ENCODE results near the gene MRRF. TPM values are rescaled to one million over a fixed set of nuclear protein-coding genes. Genes with fewer than 3 reads are reported as not detected.
"Not testable (repeated sequence)": the region's sequence is repeated elsewhere in the genome, so short reads cannot be mapped to it uniquely, and the experiment has no call there.

Gene MRRF
- total RNA-seq, 1 donor from 2014 or later = 58.8 TPM

DNA sequence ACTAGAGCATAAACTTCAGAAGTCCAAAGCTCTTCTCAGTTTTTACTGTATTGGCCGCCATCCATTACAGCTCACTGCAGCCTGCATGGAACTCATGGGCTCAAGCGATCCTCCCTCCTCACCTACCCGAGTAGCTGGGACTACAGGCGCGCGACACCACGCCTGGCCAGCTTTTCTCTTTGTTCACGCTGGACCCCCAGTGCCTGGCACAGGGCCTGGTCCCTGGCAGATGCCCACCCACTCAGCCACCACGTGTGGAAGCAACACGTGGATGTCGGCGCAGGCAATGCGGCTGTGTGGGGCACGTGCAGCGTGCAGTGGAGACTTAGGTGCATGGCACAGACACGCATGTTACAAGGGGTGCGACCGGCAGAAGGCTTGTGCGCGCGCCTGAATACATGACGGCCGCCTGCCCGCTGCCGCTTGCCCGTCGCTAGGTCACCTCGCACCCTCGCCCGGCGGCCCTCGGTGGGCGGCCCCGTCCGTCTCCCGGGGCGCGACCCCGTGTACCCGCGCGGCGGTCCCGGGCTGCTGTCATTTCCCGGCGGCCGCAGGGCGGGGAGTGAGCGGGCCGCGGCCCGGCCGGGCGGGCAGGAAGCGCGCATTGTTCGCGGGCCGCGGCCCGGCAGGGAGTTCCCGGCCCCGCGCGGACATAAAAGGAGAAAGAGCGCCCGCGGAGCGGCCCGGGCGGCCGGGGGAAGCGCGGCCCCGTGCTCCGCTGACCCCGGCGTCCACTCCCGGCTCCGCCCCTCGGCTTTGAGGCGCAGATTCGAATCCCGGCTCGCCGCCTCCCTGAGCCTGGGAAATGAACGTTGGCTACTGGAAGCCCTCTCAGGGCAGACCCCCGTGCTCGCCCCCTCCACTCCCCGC is 82.0 kb downstream of the MRRF start:
- H3K4me1 Mint-ChIP-seq (ENCODE audit: low read depth) = peaks cover 17% of the 10 kb centered on the region
- intact Hi-C loops (cut with micrococcal nuclease) = no loop called here

DNA sequence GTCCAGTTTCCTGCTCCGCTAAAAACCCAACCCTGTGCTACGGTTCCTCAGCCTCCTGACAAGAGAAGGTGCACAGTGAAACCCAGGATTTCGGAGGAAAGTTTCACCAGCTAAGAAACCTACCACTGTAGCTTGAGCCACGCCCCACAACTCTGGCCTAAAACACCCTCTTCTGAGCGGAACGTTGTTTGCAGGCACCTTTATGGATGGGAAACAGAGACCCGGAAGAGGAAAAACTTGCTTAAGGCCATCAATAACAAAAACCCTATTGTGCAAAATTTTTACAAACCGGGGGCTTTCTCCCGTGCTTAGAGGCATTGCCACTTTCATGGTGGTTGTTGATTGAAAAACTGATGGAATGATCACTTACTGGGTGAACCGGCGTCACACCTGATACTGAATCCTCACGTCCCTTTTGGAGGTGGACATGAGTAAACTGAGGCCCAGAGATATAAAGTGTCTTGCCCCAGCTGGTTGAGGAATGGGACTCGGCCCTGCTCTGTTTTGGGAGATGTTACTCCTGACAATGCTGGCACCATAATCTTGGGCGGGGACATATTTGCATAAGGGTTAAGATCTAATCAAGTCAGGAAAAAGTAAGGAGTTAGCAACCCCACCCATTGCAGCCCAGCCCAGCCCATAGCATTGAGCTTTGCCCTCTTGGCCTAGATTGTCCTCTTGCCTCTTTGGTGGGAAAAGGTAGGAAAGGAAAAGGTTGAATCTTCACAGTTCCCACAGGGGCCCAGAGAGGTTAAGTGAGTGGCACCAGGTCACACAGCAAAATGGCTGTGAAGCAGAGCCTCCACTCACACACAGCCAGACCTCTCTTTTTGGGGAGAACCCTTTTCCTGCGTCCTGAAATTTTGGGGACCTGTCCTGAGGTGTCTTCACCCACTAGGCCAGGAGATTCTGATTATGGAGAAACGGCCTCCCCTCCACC is 82.9 kb downstream of the MRRF start:
- no peaks in the 10 kb centered on the region for H3K36me3 Mint-ChIP-seq (ENCODE audit: low read depth)
- no peaks in the 10 kb centered on the region for H3K9me3 Mint-ChIP-seq
- H3K27ac Mint-ChIP-seq = peak overlapping the region; percentile 56
- no peak for DNase-seq (ENCODE audit: low spot score)
- intact Hi-C loops (cut with micrococcal nuclease) = loop anchor here (2.0 kb wide), 1 partner anchor 129 kb away; no protein-coding TSS in a partner anchor
- peak overlapping the region; percentile 80 for H3K4me3 Mint-ChIP-seq (ENCODE audit: low read depth)
- peaks cover 43% of the 10 kb centered on the region for H3K27me3 Mint-ChIP-seq (ENCODE audit: low read depth)
- peaks cover 17% of the 10 kb centered on the region for H3K4me1 Mint-ChIP-seq (ENCODE audit: low read depth)

More for the DNA sequence above, 82.0 kb downstream of the MRRF start:
- no peak for DNase-seq (ENCODE audit: low spot score)
- peaks cover 43% of the 10 kb centered on the region for H3K27me3 Mint-ChIP-seq (ENCODE audit: low read depth)
- no peaks in the 10 kb centered on the region for H3K36me3 Mint-ChIP-seq (ENCODE audit: low read depth)
- H3K4me3 Mint-ChIP-seq (ENCODE audit: low read depth) = peak overlapping the region; percentile 80
- H3K9me3 Mint-ChIP-seq = no peaks in the 10 kb centered on the region
- peak overlapping the region; percentile 56 for H3K27ac Mint-ChIP-seq

DNA sequence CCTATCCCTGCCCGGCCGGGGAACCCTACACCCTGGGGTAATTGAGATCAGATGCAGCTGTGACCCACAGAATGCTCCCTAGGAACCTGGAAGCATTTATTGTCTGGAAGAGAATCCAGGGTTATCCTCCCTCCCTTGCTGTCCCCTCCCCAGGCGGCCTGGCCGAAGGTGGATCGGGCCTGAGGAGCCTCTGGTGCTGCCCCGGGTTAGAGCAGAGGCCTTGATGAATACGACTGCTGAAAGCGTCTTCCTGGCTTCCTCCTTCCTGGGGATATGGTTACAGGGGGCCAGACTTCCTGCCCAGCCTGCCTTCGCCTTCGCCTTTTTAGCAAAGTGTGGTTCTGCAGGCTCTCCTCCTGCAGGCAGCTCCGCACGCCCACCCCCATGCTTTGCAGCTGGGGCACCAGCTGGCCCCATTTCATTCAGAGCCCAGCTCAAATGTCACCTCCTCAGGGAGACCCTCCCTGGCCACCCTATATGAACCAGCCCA is 83.7 kb downstream of the MRRF start:
- Mint-ChIP-seq H3K27ac (no peak overlapping the region), H3K27me3 (ENCODE audit: low read depth) (peaks cover 43% of the 10 kb centered on the region), H3K4me3 (ENCODE audit: low read depth) (no peak overlapping the region), H3K9me3 (no peaks in the 10 kb centered on the region), H3K4me1 (ENCODE audit: low read depth) (peaks cover 17% of the 10 kb centered on the region), H3K36me3 (ENCODE audit: low read depth) (no peaks in the 10 kb centered on the region)
- no peak for DNase-seq (ENCODE audit: low spot score)
- intact Hi-C loops (cut with micrococcal nuclease) = loop anchor here (2.0 kb wide), 1 partner anchor 130 kb away; no protein-coding TSS in a partner anchor

DNA sequence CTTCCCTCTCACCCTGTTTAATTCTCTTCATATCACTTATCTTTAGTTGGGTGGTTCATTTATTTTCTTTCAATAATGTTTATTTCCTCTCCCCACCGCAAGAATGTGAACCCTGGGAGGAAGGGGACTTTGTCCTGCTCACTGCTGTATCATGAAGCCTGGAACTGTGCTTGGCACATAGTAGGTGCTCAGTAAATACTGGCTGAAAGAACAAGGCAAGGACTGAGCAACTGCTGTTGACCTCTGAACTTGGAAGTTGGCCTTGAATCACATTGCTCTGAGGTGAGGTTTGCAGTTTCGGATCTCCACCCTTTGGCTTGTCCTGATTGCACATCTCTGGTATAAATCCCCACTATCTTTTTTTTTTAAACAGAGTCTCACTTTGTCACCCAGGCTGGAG is 84.1 kb downstream of the MRRF start:
- H3K27me3 Mint-ChIP-seq (ENCODE audit: low read depth) = peaks cover 41% of the 10 kb centered on the region
- no peak for DNase-seq (ENCODE audit: low spot score)
- intact Hi-C loops (cut with micrococcal nuclease) = loop anchor here (2.0 kb wide), 1 partner anchor 130 kb away; no protein-coding TSS in a partner anchor
- H3K4me3 Mint-ChIP-seq (ENCODE audit: low read depth) = no peak overlapping the region
- no peaks in the 10 kb centered on the region for H3K9me3 Mint-ChIP-seq
- H3K36me3 Mint-ChIP-seq (ENCODE audit: low read depth) = no peaks in the 10 kb centered on the region
- no peak overlapping the region for H3K27ac Mint-ChIP-seq
- H3K4me1 Mint-ChIP-seq (ENCODE audit: low read depth) = peaks cover 17% of the 10 kb centered on the region

DNA sequence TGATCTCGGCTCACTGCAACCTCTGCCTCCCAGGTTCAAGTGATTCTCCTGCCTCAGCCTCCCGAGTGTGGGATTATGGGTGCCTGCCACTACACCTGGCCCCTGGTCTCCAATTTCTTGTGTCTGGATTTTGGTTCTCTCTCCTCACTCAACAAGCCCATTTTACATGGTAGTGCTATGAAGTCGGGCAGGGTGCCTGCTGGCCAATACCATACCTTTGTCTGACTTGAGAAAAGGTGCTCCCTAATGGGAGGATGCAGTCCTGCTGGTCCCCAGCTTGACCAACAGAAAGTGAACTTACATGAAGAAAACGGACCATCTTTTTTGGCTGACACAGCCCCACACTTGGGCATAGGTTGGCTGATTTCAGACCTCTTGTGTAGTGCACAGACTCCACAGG is 84.5 kb downstream of the MRRF start:
- H3K36me3 Mint-ChIP-seq (ENCODE audit: low read depth) = no peaks in the 10 kb centered on the region
- no peak for DNase-seq (ENCODE audit: low spot score)
- intact Hi-C loops (cut with micrococcal nuclease) = loop anchor here (2.0 kb wide), 1 partner anchor 130 kb away; no protein-coding TSS in a partner anchor
- H3K27me3 Mint-ChIP-seq (ENCODE audit: low read depth) = peaks cover 38% of the 10 kb centered on the region
- H3K4me3 Mint-ChIP-seq (ENCODE audit: low read depth) = no peak overlapping the region
- no peak overlapping the region for H3K27ac Mint-ChIP-seq
- H3K9me3 Mint-ChIP-seq = no peaks in the 10 kb centered on the region
- H3K4me1 Mint-ChIP-seq (ENCODE audit: low read depth) = peaks cover 17% of the 10 kb centered on the region

DNA sequence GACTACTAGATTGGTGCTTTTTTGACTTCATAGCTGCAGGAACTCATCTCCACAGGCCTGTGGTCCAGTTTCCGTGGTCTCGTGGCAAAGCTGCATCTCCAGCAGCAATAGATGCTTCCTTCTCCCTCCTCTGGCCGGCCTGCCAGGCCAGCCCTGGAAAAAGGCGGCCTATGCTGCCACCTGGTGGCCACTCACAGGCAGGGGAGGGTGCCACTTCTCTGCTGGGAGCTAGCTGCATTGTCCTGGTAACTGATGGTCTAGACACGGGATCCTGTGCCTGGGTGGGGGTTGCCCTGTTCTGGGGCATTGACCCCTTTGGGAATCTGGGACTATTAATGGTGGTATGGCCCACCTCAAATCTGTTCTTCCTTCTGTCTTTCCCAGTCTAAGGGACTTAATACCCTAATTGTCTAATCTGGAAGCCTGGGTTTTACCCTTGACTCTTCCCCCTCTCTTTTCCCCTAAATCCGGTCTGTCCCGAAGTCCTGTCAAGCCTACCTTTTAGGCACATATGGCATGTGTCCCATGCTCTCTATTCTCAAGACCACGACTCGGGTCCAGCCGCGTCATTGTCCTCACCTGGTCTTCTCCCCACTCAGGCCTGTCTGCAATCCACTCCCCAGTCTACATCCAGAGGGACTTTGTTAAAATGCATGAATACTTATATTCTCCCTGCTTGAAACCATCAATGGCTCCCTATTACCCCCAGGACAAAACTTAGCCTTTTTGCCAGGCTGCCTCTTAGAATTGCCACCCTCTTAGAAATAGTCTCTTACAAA is 86.1 kb downstream of the MRRF start:
- H3K4me3 Mint-ChIP-seq (ENCODE audit: low read depth) = no peak overlapping the region

DNA sequence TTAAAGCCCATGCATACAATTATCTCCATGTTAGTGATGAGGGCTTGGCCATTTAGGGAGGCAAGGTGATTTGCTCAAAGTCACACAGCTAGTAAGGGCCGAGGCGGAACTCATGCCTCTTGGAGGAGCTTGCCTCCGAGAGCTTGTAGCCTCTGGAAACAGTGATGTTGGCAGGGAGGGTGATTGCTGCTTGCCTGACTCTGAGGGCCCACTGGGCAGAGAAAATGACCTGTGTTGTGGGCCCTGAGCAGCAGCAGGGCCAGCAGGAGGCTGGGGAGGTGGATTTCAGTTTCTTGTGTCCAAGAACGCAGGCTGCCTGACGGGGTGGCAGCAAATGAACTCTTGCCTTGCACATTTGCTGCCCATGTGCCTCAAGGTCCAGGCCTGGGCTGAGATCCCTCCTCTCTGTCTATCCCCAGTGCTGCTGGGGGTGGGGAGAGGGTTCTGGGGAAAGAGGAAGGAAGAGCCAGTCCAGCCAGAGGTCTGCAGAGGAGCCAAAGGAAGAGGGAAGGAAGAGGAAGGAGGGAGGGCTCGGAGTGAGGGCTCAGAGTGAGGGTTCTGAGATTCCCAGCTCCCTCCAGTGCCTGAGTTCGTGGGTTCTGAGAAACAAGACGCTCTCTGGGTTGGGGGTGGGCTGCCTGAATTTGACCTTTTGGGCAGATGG is 90.0 kb downstream of the MRRF start:
- Mint-ChIP-seq H3K4me3 (ENCODE audit: low read depth) (no peak overlapping the region), H3K27ac (no peak overlapping the region), H3K4me1 (ENCODE audit: low read depth) (peaks cover 5% of the 10 kb centered on the region), H3K27me3 (ENCODE audit: low read depth) (peaks cover 15% of the 10 kb centered on the region), H3K36me3 (ENCODE audit: low read depth) (no peaks in the 10 kb centered on the region), H3K9me3 (peaks cover 5% of the 10 kb centered on the region)
- intact Hi-C loops (cut with micrococcal nuclease) = no loop called here
- no peak for DNase-seq (ENCODE audit: low spot score)

More for the DNA sequence above, 86.1 kb downstream of the MRRF start:
- H3K36me3 Mint-ChIP-seq (ENCODE audit: low read depth) = no peaks in the 10 kb centered on the region
- H3K27ac Mint-ChIP-seq = no peak overlapping the region
- intact Hi-C loops (cut with micrococcal nuclease) = loop anchor here (1.0 kb wide), 3 partner anchors 225 to 255 kb away; no protein-coding TSS in a partner anchor
- H3K9me3 Mint-ChIP-seq = no peaks in the 10 kb centered on the region
- peaks cover 17% of the 10 kb centered on the region for H3K4me1 Mint-ChIP-seq (ENCODE audit: low read depth)
- peaks cover 31% of the 10 kb centered on the region for H3K27me3 Mint-ChIP-seq (ENCODE audit: low read depth)
- DNase-seq (ENCODE audit: low spot score) = peak; percentile 63

DNA sequence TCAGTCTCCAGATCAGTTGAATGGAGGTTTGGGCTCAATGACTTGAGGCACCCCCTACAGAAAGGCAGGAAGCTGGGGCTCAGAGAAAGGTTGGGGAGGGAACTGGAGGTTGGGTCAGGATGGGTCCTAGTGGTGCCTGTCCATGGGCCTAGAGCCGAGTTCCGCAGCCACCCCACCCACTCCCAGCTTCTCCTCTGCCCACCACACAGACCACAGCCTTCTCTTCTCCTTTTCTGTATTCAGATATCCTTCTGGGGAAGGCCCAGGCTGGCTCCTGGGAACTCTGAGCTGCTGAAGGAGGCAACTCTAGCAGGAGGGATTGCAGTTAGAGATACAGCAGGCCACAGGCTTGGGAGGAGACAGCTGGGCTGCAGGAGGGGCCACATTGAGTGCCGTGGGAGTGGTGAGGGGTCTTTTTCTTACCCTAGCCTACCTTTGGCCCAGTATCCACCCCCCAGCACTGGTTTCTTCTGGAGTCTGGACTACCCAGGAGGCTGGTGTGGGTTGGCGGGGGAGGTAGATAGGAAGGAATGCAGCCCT is 90.7 kb downstream of the MRRF start:
- peaks cover 5% of the 10 kb centered on the region for H3K9me3 Mint-ChIP-seq

DNA sequence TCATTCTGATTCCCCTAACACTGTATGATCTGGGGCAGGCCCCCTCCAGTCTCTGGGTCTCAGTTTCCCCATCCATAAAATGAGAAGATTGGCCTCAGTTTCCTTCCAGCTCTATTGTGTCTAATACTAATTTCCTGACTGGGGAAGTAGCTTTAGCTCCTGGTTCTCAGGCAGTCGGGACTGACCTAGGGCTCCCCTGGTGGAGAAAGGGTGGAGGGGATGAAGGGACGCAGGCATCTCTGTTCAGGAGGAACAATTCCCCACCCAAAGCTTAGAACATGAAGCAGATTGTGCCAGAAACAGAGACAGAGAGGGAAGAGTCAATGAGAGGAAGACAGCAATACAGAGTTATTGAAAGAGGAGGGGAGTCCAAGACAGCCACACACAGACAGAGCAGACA is 91.9 kb downstream of the MRRF start:
- H3K9me3 Mint-ChIP-seq = peaks cover 5% of the 10 kb centered on the region
- H3K4me3 Mint-ChIP-seq (ENCODE audit: low read depth) = no peak overlapping the region
- no peaks in the 10 kb centered on the region for H3K36me3 Mint-ChIP-seq (ENCODE audit: low read depth)
- H3K4me1 Mint-ChIP-seq (ENCODE audit: low read depth) = peaks cover 4% of the 10 kb centered on the region
- peaks cover 9% of the 10 kb centered on the region for H3K27me3 Mint-ChIP-seq (ENCODE audit: low read depth)
- DNase-seq (ENCODE audit: low spot score) = no peak
- intact Hi-C loops (cut with micrococcal nuclease) = no loop called here
- H3K27ac Mint-ChIP-seq = no peak overlapping the region

More for the DNA sequence above, 90.7 kb downstream of the MRRF start:
- H3K27ac Mint-ChIP-seq = no peak overlapping the region
- no peak for DNase-seq (ENCODE audit: low spot score)
- no peaks in the 10 kb centered on the region for H3K36me3 Mint-ChIP-seq (ENCODE audit: low read depth)
- no peaks in the 10 kb centered on the region for H3K4me1 Mint-ChIP-seq (ENCODE audit: low read depth)
- H3K4me3 Mint-ChIP-seq (ENCODE audit: low read depth) = no peak overlapping the region
- intact Hi-C loops (cut with micrococcal nuclease) = no loop called here
- H3K27me3 Mint-ChIP-seq (ENCODE audit: low read depth) = peaks cover 9% of the 10 kb centered on the region

DNA sequence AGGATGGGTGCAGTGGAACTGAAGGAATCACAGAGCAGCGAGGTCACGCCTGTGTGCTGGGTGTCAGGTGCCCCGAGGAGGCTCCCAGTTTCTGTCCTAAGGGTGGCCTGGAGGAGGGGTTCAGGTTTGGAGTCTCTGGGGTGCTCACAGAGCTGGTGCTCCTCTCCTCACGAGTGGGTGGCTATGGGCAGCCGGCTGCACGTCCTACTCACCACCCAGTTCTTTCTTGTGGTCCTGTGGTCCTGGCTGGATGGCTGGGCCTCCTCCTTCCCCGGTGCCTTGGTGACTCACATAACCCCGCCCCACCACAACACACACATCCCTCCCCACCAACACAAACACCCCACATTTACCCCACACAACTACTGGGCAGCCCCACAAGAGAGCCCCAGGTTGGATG is 96.2 kb downstream of the MRRF start:
- Mint-ChIP-seq H3K27ac (no peak overlapping the region), H3K4me3 (ENCODE audit: low read depth) (no peak overlapping the region), H3K36me3 (ENCODE audit: low read depth) (no peaks in the 10 kb centered on the region), H3K9me3 (peaks cover 5% of the 10 kb centered on the region), H3K4me1 (ENCODE audit: low read depth) (peaks cover 4% of the 10 kb centered on the region), H3K27me3 (ENCODE audit: low read depth) (peaks cover 11% of the 10 kb centered on the region)
- DNase-seq (ENCODE audit: low spot score) = no peak
- intact Hi-C loops (cut with micrococcal nuclease) = no loop called here

DNA sequence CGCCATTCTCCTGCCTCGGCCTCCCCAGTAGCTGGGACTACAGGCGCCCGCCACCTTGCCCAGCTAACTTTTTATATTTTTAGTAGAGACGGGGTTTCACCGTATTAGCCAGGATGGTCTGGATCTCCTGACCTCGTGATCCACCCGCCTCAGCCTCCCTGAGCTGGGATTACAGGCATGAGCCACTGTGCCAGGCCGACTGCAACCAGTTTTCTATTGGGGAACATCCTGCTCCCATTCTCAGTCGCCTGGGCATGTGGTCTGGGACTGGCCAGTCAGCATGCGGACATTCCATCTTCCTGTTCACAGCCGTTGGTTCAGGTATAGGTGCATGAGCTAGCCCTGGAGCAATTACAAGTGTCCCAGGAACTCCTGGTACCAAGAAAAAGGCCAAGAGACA is 98.4 kb downstream of the MRRF start:
- H3K4me1 Mint-ChIP-seq (ENCODE audit: low read depth); H3K9me3 Mint-ChIP-seq; H3K27me3 Mint-ChIP-seq (ENCODE audit: low read depth); H3K36me3 Mint-ChIP-seq (ENCODE audit: low read depth); H3K27ac Mint-ChIP-seq; intact Hi-C loops (cut with micrococcal nuclease); H3K4me3 Mint-ChIP-seq (ENCODE audit: low read depth); DNase-seq (ENCODE audit: low spot score): not testable (repeated sequence)

Data from activated T-helper 2 cell treated with anti-CD3 and anti-CD28 coated beads, Interferon-gamma antibody, Interleukin-2, Interleukin-4, amounts not matched to agents 10 μg/mL and 5 μg/mL and 100 μg/mL, durations not matched to agents 14 hours and 24 hours and 36 hours (primary cell).